GM18499 (cell line): Measurements from ENCODE around the gene HSBP1L1.

ENCODE experiments used
- ATAC-seq: cut with Tn5 transposase; IDR thresholded peaks from one replicate; pipeline ENCODE4 v1.9.1; 2021; ENCODE audit warnings: moderate number of reproducible peaks; ENCODE audit not compliant: insufficient read depth, unreplicated experiment

Gene HSBP1L1

GRCh38 chr18:79928563-79928960 lies 35.9 kb upstream of the HSBP1L1 start:
- no peak for ATAC-seq

GRCh38 chr18:79930020-79930642 lies 34.3 kb upstream of the HSBP1L1 start:
- ATAC-seq = no peak

- ATAC-seq = no peak
Measured at GRCh38 chr18:79931475-79931874, 33.0 kb upstream of the HSBP1L1 start.

- ATAC-seq = no peak
Measured at GRCh38 chr18:79932907-79933306, 31.5 kb upstream of the HSBP1L1 start.

GRCh38 chr18:79933765-79934164 lies 30.7 kb upstream of the HSBP1L1 start:
- no peak for ATAC-seq

- no peak for ATAC-seq
Measured at GRCh38 chr18:79934311-79935097, 29.9 kb upstream of the HSBP1L1 start.

GRCh38 chr18:79935098-79935480 lies 29.4 kb upstream of the HSBP1L1 start:
- ATAC-seq = no peak

GRCh38 chr18:79935499-79935898 lies 28.9 kb upstream of the HSBP1L1 start:
- no peak for ATAC-seq

GRCh38 chr18:79935925-79936324 lies 28.5 kb upstream of the HSBP1L1 start:
- ATAC-seq = no peak

- no peak for ATAC-seq
Measured at GRCh38 chr18:79936641-79937040, 27.8 kb upstream of the HSBP1L1 start.

- ATAC-seq = no peak
Measured at GRCh38 chr18:79937103-79937860, 27.2 kb upstream of the HSBP1L1 start.

GRCh38 chr18:79938196-79938595 lies 26.2 kb upstream of the HSBP1L1 start:
- ATAC-seq = no peak

GRCh38 chr18:79939096-79939495 lies 25.3 kb upstream of the HSBP1L1 start:
- no peak for ATAC-seq

- ATAC-seq = no peak
Measured at GRCh38 chr18:79940126-79940813, 24.2 kb upstream of the HSBP1L1 start.

- ATAC-seq = no peak
Measured at GRCh38 chr18:79940814-79941472, 23.5 kb upstream of the HSBP1L1 start.

- no peak for ATAC-seq
Measured at GRCh38 chr18:79941473-79942119, 22.8 kb upstream of the HSBP1L1 start.

GRCh38 chr18:79942211-79942610 lies 22.2 kb upstream of the HSBP1L1 start:
- no peak for ATAC-seq

GRCh38 chr18:79942786-79943607 lies 21.4 kb upstream of the HSBP1L1 start:
- ATAC-seq = no peak

- ATAC-seq = no peak
Measured at GRCh38 chr18:79943608-79944125, 20.8 kb upstream of the HSBP1L1 start.
